ENCODE data around the gene GTPBP3.

The GTPBP3 gene

GRCh38 chr19:17370026-17370587, 32.8 kb downstream of the GTPBP3 start:
- Histone ChIP-seq H3K9me3 (ENCODE audit: control insufficient read depth in 2 of 2, low read length in 2 of 2) (no peaks in the 10 kb centered on the region), H3K36me3 (ENCODE audit: control insufficient read depth in 2 of 2, insufficient read depth in 2 of 2, low read length in 2 of 2) (no peaks in the 10 kb centered on the region), H3K4me1 (ENCODE audit: control insufficient read depth, insufficient read depth, low read length) (peaks cover 10% of the 10 kb centered on the region), H3K27me3 (ENCODE audit: control insufficient read depth in 1 of 2, insufficient read depth in 2 of 2, low read length in 2 of 2) (no peaks in the 10 kb centered on the region), H3K27ac (ENCODE audit: low read length) (no peak overlapping the region), H3K4me3 (ENCODE audit: low read length in 2 of 2) (no peak overlapping the region), H3K9ac (ENCODE audit: low read length in 2 of 2) (no peak overlapping the region)

DNA sequence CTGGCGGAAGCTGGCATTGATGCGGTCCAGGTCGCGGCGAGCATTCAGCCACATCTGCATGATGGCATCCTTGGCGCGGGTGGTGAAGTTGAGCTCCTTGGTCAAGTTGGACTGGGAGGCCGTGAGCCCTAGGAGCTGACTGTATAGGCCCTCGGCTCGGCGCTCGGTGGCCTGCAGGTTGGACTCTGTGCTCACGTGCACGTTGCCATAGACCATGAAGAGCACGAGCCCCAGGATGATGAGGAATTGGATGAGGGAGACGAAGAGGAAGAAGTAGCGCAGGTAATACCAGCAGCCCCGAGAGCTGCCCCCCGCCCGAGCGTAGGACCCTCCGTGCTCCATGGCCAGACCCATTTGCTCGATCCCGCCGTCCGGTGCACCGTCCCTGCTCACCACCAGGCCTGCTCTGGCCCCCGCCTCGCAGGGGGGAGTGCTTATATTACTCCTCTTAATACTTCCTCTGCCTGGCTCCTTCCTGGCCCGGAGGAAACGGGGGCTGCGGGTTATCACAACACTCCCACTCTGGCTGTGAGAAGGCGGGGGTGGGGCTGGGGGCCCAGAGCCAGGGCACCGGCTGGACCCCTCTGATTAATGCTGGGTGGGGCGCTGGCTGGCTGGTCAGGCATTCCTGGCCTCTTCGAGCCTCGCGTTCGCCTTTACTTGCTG, 39.7 kb downstream of the GTPBP3 start, which contains the start of gene PLVAP:
PLVAP (minus strand) TSS at position 408 of the 666 bp plus-strand sequence; CDS start at position 354, 54 bp downstream.
- H3K27ac ChIP-seq (ENCODE audit: low read length), result no peak within 1 kb of the TSS
- no peaks in the 10 kb centered on the region for H3K36me3 ChIP-seq (ENCODE audit: control insufficient read depth in 2 of 2, insufficient read depth in 2 of 2, low read length in 2 of 2)
- H3K9ac ChIP-seq (ENCODE audit: low read length in 2 of 2), result no peak within 1 kb of the TSS
- no peaks in the 10 kb centered on the region for H3K9me3 ChIP-seq (ENCODE audit: control insufficient read depth in 2 of 2, low read length in 2 of 2)
- H3K4me1 ChIP-seq (ENCODE audit: control insufficient read depth, insufficient read depth, low read length), result no peaks in the 10 kb centered on the region
- H3K27me3 ChIP-seq (ENCODE audit: control insufficient read depth in 1 of 2, insufficient read depth in 2 of 2, low read length in 2 of 2), result peaks cover 3 to 6% of the 10 kb centered on the region in 2 donors
- peak within 1 kb of the TSS in 1 of 2 donors; percentile 47 for H3K4me3 ChIP-seq (ENCODE audit: low read length in 2 of 2)

- no peak overlapping the region for H3K9ac ChIP-seq (ENCODE audit: low read length in 2 of 2)
- H3K27me3 ChIP-seq (ENCODE audit: control insufficient read depth in 1 of 2, insufficient read depth in 2 of 2, low read length in 2 of 2), result peaks cover 3 to 6% of the 10 kb centered on the region in 2 donors
- no peak overlapping the region for H3K4me3 ChIP-seq (ENCODE audit: low read length in 2 of 2)
- H3K9me3 ChIP-seq (ENCODE audit: control insufficient read depth in 2 of 2, low read length in 2 of 2), result no peaks in the 10 kb centered on the region
- H3K36me3 ChIP-seq (ENCODE audit: control insufficient read depth in 2 of 2, insufficient read depth in 2 of 2, low read length in 2 of 2), result no peaks in the 10 kb centered on the region
- peaks cover 4% of the 10 kb centered on the region for H3K4me1 ChIP-seq (ENCODE audit: control insufficient read depth, insufficient read depth, low read length)
- no peak overlapping the region for H3K27ac ChIP-seq (ENCODE audit: low read length)
Observed at GRCh38 chr19:17378271-17378670, 40.9 kb downstream of the GTPBP3 start.

DNA sequence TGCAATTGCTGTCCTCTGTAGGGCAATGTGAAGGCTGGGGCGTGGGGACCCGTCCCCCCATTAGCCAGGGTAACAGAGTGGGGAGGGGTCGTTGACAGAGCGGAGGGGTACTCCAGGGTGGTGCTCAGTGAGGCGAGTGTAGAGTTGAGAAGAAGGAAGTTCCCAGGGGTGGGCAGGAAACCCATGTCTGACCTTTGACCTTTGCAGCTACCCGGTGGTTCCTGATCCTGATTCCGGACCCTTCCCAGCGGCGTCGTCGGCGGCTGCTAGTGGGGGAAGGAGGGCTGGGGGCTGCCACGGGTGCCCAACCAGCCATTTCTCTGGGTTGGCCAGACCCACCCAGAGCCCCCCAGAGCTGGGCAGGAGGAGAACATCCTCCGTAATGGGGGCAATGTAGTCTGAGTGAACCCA, 41.9 kb downstream of the GTPBP3 start:
- H3K9me3 ChIP-seq (ENCODE audit: control insufficient read depth in 2 of 2, low read length in 2 of 2), result no peaks in the 10 kb centered on the region
- no peak overlapping the region for H3K4me3 ChIP-seq (ENCODE audit: low read length in 2 of 2)
- peaks cover 3 to 6% of the 10 kb centered on the region in 2 donors for H3K27me3 ChIP-seq (ENCODE audit: control insufficient read depth in 1 of 2, insufficient read depth in 2 of 2, low read length in 2 of 2)
- H3K36me3 ChIP-seq (ENCODE audit: control insufficient read depth in 2 of 2, insufficient read depth in 2 of 2, low read length in 2 of 2), result no peaks in the 10 kb centered on the region
- H3K4me1 ChIP-seq (ENCODE audit: control insufficient read depth, insufficient read depth, low read length), result peaks cover 4% of the 10 kb centered on the region
- H3K9ac ChIP-seq (ENCODE audit: low read length in 2 of 2), result no peak overlapping the region
- H3K27ac ChIP-seq (ENCODE audit: low read length), result no peak overlapping the region

GRCh38 chr19:17380426-17381138, 43.2 kb downstream of the GTPBP3 start:
- H3K4me1 ChIP-seq (ENCODE audit: control insufficient read depth, insufficient read depth, low read length), result peaks cover 4% of the 10 kb centered on the region
- H3K27ac ChIP-seq (ENCODE audit: low read length), result no peak overlapping the region
- no peaks in the 10 kb centered on the region for H3K9me3 ChIP-seq (ENCODE audit: control insufficient read depth in 2 of 2, low read length in 2 of 2)
- no peak overlapping the region for H3K4me3 ChIP-seq (ENCODE audit: low read length in 2 of 2)
- H3K27me3 ChIP-seq (ENCODE audit: control insufficient read depth in 1 of 2, insufficient read depth in 2 of 2, low read length in 2 of 2), result peaks cover 3 to 6% of the 10 kb centered on the region in 2 donors
- H3K36me3 ChIP-seq (ENCODE audit: control insufficient read depth in 2 of 2, insufficient read depth in 2 of 2, low read length in 2 of 2), result no peaks in the 10 kb centered on the region
- H3K9ac ChIP-seq (ENCODE audit: low read length in 2 of 2), result no peak overlapping the region

- H3K4me1 ChIP-seq (ENCODE audit: control insufficient read depth, insufficient read depth, low read length), result peaks cover 12% of the 10 kb centered on the region
- H3K4me3 ChIP-seq (ENCODE audit: low read length in 2 of 2), result no peak overlapping the region
- H3K27ac ChIP-seq (ENCODE audit: low read length), result no peak overlapping the region
- no peaks in the 10 kb centered on the region for H3K36me3 ChIP-seq (ENCODE audit: control insufficient read depth in 2 of 2, insufficient read depth in 2 of 2, low read length in 2 of 2)
- H3K9ac ChIP-seq (ENCODE audit: low read length in 2 of 2), result no peak overlapping the region
- no peaks in the 10 kb centered on the region for H3K27me3 ChIP-seq (ENCODE audit: control insufficient read depth in 1 of 2, insufficient read depth in 2 of 2, low read length in 2 of 2)
- H3K9me3 ChIP-seq (ENCODE audit: control insufficient read depth in 2 of 2, low read length in 2 of 2), result peaks cover 0 to 7% of the 10 kb centered on the region in 2 donors
Observed at GRCh38 chr19:17385878-17386611, 48.7 kb downstream of the GTPBP3 start.

DNA sequence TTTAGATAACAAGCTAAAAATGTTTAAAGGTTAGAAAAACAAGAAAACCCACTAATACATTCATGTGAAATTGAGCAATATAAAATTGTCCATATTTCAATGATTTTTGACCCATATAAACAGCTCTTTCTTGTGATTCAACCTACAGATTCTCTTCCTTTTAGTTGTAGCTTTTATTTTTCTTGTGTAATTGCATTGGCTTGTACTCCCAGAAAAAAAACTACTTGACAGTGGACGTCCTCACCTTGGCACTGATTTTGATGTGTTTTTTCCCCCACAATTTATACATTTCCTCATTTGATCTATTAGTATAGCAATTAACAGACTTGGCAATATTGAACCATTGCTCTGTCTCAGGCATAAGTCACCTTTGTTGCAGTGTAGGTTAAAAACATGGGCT, 51.9 kb downstream of the GTPBP3 start:
- Histone ChIP-seq H3K9ac (ENCODE audit: low read length in 2 of 2) (no peak overlapping the region), H3K4me3 (ENCODE audit: low read length in 2 of 2) (no peak overlapping the region), H3K9me3 (ENCODE audit: control insufficient read depth in 2 of 2, low read length in 2 of 2) (peaks cover 0 to 7% of the 10 kb centered on the region in 2 donors), H3K36me3 (ENCODE audit: control insufficient read depth in 2 of 2, insufficient read depth in 2 of 2, low read length in 2 of 2) (no peaks in the 10 kb centered on the region), H3K4me1 (ENCODE audit: control insufficient read depth, insufficient read depth, low read length) (peaks cover 15% of the 10 kb centered on the region), H3K27me3 (ENCODE audit: control insufficient read depth in 1 of 2, insufficient read depth in 2 of 2, low read length in 2 of 2) (peaks cover 8 to 23% of the 10 kb centered on the region in 2 donors), H3K27ac (ENCODE audit: low read length) (no peak overlapping the region)

- Histone ChIP-seq H3K27ac (ENCODE audit: low read length) (no peak overlapping the region), H3K9me3 (ENCODE audit: control insufficient read depth in 2 of 2, low read length in 2 of 2) (peaks cover 0 to 7% of the 10 kb centered on the region in 2 donors), H3K27me3 (ENCODE audit: control insufficient read depth in 1 of 2, insufficient read depth in 2 of 2, low read length in 2 of 2) (peaks cover 11 to 28% of the 10 kb centered on the region in 2 donors), H3K4me1 (ENCODE audit: control insufficient read depth, insufficient read depth, low read length) (peaks cover 15% of the 10 kb centered on the region), H3K4me3 (ENCODE audit: low read length in 2 of 2) (peak overlapping the region; percentile 49 to 69), H3K36me3 (ENCODE audit: control insufficient read depth in 2 of 2, insufficient read depth in 2 of 2, low read length in 2 of 2) (no peaks in the 10 kb centered on the region), H3K9ac (ENCODE audit: low read length in 2 of 2) (peak overlapping the region in 1 of 2 donors; percentile 45)
Observed at GRCh38 chr19:17389957-17390664, 52.8 kb downstream of the GTPBP3 start.

GRCh38 chr19:17390665-17391370, 53.5 kb downstream of the GTPBP3 start:
- no peaks in the 10 kb centered on the region for H3K36me3 ChIP-seq (ENCODE audit: control insufficient read depth in 2 of 2, insufficient read depth in 2 of 2, low read length in 2 of 2)
- peak overlapping the region; percentile 66 to 69 for H3K4me3 ChIP-seq (ENCODE audit: low read length in 2 of 2)
- peaks cover 0 to 7% of the 10 kb centered on the region in 2 donors for H3K9me3 ChIP-seq (ENCODE audit: control insufficient read depth in 2 of 2, low read length in 2 of 2)
- peaks cover 17% of the 10 kb centered on the region for H3K4me1 ChIP-seq (ENCODE audit: control insufficient read depth, insufficient read depth, low read length)
- H3K9ac ChIP-seq (ENCODE audit: low read length in 2 of 2), result peak overlapping the region in 1 of 2 donors; percentile 45
- no peak overlapping the region for H3K27ac ChIP-seq (ENCODE audit: low read length)
- peaks cover 13 to 31% of the 10 kb centered on the region in 2 donors for H3K27me3 ChIP-seq (ENCODE audit: control insufficient read depth in 1 of 2, insufficient read depth in 2 of 2, low read length in 2 of 2)
